Left ventricle myocardium inferior (tissue), 1 donor: Measurements from ENCODE around the gene TOR1B. TPM values are rescaled to one million over a fixed set of nuclear protein-coding genes. Genes with fewer than 3 reads are reported as not detected.

Experiments
- DNase-seq: peaks from one replicate; pipeline ENCODE4 v3.0.0-alpha.2; 2020
- H3K27ac ChIP-seq: fragments of 200-600 bp; replicated peaks from 2 replicates; pipeline ENCODE4 v1.8.0; 2021
- H3K27me3 ChIP-seq: fragments of 200-600 bp; 2 replicates; pipeline ENCODE4 v1.8.0; 2021; ENCODE audit warnings: low read depth
- H3K36me3 ChIP-seq: fragments of 200-600 bp; 2 replicates; pipeline ENCODE4 v1.8.0; 2021
- H3K4me1 ChIP-seq: fragments of 200-600 bp; 2 replicates; pipeline ENCODE4 v1.8.0; 2021
- H3K4me3 ChIP-seq: fragments of 200-600 bp; 2 replicates; pipeline ENCODE4 v1.8.0; 2021; ENCODE audit warnings: mild to moderate bottlenecking, moderate library complexity
- H3K9me3 ChIP-seq: fragments of 200-600 bp; replicated peaks from 2 replicates; pipeline ENCODE4 v1.8.0; 2021
- CTCF ChIP-seq: fragments of 200-600 bp; IDR thresholded peaks from 2 replicates; pipeline ENCODE4 v1.8.0; 2021; ENCODE audit warnings: antibody characterized with exemption, mild to moderate bottlenecking, borderline replicate concordance
- intact Hi-C: fragments of 100-400 bp; cut with micrococcal nuclease; formaldehyde crosslinking; loops from one replicate; pipeline ENCODE4 v1.11.0; 2022
- total RNA-seq: library from RNA; stranded (reverse); fragmentation: NEBNext Ultra II Directional; extraction: Animal tissue kit (Norgen Biotek cat#: 25700); gene quantifications from one replicate; pipeline ENCODE4 v1.2.1, GENCODE V29; 2021
- donor health status: DM: no; HTN: yes; CAD: no; lungs with severe emphysema.

Gene TOR1B
- total RNA-seq, 1 donor from 2014 or later, result 10.6 TPM

- no peak for TF ChIP-seq CTCF
- Histone ChIP-seq H3K27me3 (no peaks in the 10 kb centered on the region), H3K9me3 (no peaks in the 10 kb centered on the region), H3K4me1 (no peaks in the 10 kb centered on the region), H3K4me3 (no peak overlapping the region), H3K27ac (no peak overlapping the region), H3K36me3 (peaks cover 76% of the 10 kb centered on the region)
- no peak for DNase-seq
- intact Hi-C loops, result no loop called here
These were observed 9.4 kb downstream of the TOR1B start for GRCh38 chr9:129812385-129812784.

GRCh38 chr9:129813661-129814060 is 10.7 kb downstream of the TOR1B start:
- intact Hi-C loops, result no loop called here
- TF ChIP-seq CTCF, result no peak
- Histone ChIP-seq H3K27me3 (no peaks in the 10 kb centered on the region), H3K4me1 (no peaks in the 10 kb centered on the region), H3K36me3 (peaks cover 85% of the 10 kb centered on the region), H3K27ac (no peak overlapping the region), H3K9me3 (no peaks in the 10 kb centered on the region), H3K4me3 (no peak overlapping the region)
- DNase-seq, result no peak

DNA sequence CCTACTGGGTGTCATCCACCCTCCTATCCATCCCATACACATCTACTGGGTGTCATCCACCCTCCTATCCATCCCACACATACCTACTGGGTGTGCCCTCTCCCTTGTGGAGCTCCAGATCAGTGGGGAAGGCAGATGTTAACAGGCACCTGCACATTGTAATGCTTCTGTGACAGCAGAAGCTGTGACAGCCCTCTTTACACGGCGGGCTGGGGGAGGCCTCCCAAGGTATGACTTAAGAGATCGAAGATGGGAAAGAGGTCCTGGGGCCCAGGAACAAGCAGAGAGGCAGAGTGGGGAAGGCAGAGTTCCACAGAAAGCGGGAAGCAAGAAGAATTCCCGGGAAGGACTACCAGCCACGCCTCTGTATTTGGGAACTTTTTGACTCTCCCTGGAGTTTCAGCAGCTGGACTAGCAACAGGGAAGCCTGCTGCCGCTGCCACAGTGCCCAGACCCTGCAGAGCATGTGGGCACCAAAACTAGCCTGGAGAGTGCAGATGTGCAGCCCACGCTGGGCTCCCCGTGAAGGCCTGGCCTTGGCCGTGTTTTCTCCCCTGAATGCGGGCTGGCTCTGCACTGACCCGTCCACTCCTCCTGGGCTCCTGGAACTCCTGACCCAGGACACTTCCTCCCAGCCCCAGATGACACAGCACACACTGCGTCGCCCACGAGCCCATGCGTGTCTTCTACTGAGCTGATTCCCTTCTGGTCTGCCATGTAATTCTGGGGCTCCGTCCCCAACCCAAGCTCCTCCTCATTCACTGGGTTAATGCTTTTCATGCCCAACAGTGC is 11.6 kb downstream of the TOR1B start:
- intact Hi-C loops, result no loop called here
- no peaks in the 10 kb centered on the region for H3K4me1 ChIP-seq
- no peaks in the 10 kb centered on the region for H3K9me3 ChIP-seq
- H3K27ac ChIP-seq, result no peak overlapping the region
- no peak overlapping the region for H3K4me3 ChIP-seq
- H3K36me3 ChIP-seq, result peaks cover 87% of the 10 kb centered on the region
- DNase-seq, result no peak
- H3K27me3 ChIP-seq, result no peaks in the 10 kb centered on the region
- TF ChIP-seq CTCF, result no peak

DNA sequence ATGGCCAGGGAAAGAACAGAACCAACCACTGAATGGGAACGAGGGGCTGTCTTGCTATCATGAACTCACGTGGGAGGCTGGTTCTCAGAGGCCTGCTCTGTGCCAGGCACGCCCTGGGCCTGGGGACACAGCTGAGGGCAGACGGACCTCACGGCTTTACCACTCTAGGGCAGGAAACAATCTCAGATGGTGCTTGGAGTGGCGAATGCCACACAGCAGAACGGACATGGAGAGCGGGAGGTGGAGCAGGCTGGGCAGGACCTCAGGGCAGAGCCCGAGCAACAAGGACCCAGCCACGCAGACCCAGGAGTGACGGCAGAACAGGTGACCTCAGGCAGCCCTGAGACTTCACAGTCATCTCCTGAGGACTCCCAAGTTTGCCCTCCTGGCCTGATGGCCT is 12.3 kb downstream of the TOR1B start:
- TF ChIP-seq CTCF, result no peak
- H3K36me3 ChIP-seq, result peaks cover 86% of the 10 kb centered on the region
- no peaks in the 10 kb centered on the region for H3K4me1 ChIP-seq
- H3K4me3 ChIP-seq, result no peak overlapping the region
- H3K9me3 ChIP-seq, result no peaks in the 10 kb centered on the region
- DNase-seq, result no peak
- intact Hi-C loops, result no loop called here
- H3K27me3 ChIP-seq, result no peaks in the 10 kb centered on the region
- no peak overlapping the region for H3K27ac ChIP-seq

DNA sequence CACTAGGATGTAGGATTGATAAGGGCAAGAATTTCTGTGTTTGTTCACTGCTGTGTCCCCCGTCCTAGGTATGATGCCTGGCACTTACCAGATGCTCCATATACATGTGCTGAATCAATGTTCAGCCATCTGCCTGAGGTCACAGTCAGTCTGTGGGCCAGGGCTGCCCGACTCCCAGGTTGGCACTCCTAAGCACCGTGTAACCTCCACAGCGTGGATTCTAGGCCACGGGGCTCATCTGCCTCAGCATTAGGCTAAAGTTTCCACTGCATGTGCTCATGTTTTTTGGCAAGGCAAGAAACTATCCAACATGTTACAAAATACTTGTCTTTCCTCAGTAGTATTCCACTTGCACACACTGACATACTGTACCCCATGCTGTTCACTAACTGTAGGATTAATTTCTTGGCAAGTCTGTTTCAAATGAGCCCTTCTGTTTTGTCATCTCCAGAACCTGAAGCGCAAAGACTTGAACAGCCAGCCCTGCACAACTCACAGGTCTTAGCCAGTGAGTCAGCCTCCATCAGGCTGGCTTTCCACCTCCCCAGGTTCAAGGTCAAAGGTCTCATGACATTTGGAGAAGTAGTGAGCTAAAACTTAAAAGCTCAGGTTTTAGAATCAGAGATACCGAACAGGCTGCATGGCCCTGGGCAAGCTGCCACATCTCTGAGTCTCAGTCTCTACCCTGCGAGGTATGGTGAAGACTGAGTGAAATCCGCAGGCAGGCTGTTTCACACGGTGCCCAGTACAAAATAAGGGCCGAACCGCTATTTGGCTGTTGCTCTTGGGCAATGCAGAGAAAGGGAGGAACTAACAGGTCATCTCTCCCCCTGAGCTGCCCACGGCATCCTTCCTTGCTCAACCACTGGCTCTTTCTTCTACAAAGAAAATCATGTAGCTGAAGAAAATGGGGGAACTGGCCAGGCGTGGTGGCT is 13.8 kb downstream of the TOR1B start:
- no peaks in the 10 kb centered on the region for H3K4me1 ChIP-seq
- intact Hi-C loops, result no loop called here

More for the DNA sequence above, 13.8 kb downstream of the TOR1B start:
- TF ChIP-seq CTCF, result no peak
- no peak overlapping the region for H3K27ac ChIP-seq
- no peaks in the 10 kb centered on the region for H3K9me3 ChIP-seq
- H3K4me3 ChIP-seq, result no peak overlapping the region
- H3K36me3 ChIP-seq, result peaks cover 91% of the 10 kb centered on the region
- DNase-seq, result no peak
- no peaks in the 10 kb centered on the region for H3K27me3 ChIP-seq
